Hepatocyte (in vitro differentiated cells): ENCODE measurements around the gene ASB5.

Experiments used
- EZH2 ChIP-seq: fragments of 200-600 bp; sonication (generic); IDR thresholded peaks from 2 replicates; pipeline ENCODE4 v1.6.1; 2016; ENCODE audit warnings: antibody characterized with exemption, mild to moderate bottlenecking, borderline replicate concordance
- TF ChIP-seq, protein P1 (sequence below): fragments of 200-600 bp; sonication (generic); IDR thresholded peaks from 2 replicates; pipeline ENCODE4 v1.5.1; 2016; ENCODE audit warnings: antibody characterized with exemption, mild to moderate bottlenecking; ENCODE audit not compliant: poor library complexity

- TF ChIP-seq, protein P1, sequence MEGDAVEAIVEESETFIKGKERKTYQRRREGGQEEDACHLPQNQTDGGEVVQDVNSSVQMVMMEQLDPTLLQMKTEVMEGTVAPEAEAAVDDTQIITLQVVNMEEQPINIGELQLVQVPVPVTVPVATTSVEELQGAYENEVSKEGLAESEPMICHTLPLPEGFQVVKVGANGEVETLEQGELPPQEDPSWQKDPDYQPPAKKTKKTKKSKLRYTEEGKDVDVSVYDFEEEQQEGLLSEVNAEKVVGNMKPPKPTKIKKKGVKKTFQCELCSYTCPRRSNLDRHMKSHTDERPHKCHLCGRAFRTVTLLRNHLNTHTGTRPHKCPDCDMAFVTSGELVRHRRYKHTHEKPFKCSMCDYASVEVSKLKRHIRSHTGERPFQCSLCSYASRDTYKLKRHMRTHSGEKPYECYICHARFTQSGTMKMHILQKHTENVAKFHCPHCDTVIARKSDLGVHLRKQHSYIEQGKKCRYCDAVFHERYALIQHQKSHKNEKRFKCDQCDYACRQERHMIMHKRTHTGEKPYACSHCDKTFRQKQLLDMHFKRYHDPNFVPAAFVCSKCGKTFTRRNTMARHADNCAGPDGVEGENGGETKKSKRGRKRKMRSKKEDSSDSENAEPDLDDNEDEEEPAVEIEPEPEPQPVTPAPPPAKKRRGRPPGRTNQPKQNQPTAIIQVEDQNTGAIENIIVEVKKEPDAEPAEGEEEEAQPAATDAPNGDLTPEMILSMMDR = no peak
- TF ChIP-seq EZH2 = no peak
Measured at GRCh38 chr4:176191974-176192373, 77.0 kb downstream of the ASB5 start.
